Femur (tissue), 1 donor: ENCODE results near the gene IRF2BPL.

ENCODE experiments used
- DNase-seq: peaks from one replicate; pipeline ENCODE4 v3.0.0-alpha.2; 2017

The IRF2BPL gene

DNA sequence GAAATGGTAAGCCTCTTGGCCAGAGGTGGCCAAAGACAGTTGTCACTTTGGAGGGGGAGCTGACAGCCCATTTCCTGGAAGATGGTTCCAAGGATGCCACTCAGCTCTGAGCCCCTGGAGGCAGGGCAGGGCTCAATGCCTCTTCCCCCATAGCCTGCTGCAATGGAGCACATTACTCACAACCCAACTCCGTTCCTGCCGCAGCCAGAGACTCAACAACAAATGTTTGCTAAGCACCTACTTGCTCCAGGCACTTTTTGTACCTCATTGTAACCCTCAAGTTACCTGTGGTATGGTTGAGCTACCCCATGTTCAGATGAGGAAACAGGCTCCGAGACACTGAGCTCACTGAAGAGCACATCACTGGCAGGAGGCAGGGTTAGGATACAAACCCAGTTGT, 19.5 kb downstream of the IRF2BPL start:
- DNase-seq: no peak

DNA sequence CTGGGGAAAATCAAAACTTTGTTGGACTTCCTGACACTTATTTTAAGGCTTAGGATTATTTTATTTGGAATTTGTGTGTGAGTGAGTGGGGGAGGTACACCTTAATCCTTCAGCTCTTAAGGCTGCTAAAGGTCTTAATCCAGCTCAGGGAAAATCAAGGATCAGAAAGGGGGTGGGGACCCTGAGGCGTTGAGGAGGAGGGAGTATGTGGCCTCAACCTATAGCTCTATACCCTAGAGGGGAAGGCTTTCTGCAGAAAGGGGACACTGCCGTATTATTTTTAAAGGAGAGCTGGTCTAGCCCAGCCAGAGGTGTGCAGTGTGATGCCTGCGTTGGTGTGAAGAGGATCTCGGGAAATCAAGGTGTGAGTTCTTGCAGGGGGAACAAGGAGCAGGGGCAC, 20.0 kb downstream of the IRF2BPL start:
- DNase-seq: no peak

DNA sequence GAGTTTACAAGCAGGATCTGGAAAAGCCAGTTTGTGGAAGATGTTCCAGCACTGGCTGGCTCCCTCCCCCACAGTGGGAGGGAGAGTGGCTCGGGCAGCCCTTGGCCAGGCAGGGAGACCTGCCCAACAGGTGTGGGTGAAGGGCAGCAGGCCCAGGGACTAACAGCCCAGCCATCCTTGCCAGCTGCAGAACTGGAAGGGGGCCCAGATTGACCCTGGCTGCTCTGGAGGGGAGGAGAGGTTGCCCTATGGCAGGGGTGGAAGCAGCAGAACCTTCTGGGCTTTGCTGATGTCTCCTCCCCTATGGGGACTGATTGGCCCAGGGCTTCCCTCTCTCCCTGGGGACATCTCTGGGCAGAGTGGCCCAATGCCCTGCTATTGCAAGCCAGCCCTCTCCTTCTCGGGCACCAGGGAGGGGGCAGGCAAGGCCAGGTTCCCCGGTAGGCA, 20.5 kb downstream of the IRF2BPL start:
- DNase-seq: no peak

DNA sequence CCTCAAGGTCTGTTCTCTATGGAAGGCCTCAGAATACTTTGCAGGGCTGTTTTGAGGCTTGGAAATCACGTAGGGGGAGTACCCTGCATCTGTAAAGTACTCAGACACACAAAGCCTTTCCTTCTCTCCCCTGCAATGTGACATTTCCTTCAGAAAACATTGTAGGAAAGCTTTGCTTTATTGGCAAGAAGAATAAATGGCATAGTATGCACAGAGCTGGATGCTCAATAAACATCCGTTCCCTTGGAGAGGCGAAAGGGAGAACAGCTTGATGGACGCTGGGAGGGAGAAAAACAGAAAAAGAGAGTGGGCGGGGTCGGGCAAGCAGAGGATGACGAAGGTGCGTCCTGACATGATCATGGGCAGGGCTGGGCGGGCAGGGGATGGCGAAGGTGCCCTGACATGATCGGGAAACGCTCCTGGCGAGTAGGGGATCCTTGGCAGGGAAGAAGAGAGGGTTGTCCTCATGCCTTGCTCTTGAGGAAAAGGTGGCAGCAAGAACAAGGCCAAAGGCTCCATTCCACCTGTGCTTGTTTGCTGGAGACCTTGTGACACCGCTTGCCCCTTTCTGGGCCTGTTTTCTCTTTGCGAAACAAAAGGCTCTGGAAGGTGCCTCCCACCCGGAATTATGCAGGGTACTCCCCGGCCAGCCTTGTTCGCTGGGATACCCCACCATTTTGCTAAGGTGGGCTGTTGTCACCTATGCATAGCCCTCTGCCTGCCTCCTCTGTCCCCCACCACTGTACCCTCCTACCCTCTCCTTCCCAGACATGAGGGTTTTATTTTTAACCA, 21.1 kb downstream of the IRF2BPL start:
- DNase-seq: no peak

DNA sequence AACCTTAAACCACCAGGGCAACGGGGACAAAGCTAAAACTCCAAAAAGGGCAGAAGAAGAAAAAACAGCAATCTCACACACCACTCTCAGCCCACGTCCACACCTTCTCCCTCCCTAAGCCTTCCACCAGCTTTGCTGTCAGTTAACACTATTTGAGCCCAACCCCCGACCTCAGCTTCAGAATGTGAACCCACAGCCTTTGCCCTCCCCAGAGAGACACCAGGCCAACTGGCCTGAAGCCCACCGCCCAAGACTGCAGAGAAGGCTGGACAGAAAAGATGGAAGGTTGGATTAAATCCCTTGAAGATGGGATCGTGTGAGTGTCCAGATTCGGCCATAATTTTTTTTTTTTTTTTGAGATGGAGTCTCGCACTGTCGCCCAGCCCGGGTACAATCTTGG, 22.4 kb downstream of the IRF2BPL start:
- DNase-seq: no peak

DNA sequence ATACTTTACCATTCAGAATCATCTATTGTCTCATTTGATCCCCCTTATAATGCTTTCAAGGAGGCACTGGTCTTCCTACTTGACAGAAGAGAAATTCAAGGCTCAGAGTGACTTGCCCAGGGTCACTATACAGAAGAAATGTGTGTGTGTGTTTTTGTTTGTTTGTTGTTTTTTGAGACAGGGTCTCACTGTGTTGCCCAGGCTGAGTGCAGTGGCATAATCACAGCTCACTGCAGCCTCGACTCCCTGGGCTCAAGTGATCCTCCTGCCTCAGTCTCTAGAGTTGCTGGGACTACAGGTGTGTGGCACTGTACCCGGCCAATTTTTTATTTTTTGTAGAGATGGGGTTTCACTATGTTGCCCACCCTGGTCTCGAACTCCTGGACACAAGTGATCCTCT, 22.9 kb downstream of the IRF2BPL start:
- no peak for DNase-seq

DNA sequence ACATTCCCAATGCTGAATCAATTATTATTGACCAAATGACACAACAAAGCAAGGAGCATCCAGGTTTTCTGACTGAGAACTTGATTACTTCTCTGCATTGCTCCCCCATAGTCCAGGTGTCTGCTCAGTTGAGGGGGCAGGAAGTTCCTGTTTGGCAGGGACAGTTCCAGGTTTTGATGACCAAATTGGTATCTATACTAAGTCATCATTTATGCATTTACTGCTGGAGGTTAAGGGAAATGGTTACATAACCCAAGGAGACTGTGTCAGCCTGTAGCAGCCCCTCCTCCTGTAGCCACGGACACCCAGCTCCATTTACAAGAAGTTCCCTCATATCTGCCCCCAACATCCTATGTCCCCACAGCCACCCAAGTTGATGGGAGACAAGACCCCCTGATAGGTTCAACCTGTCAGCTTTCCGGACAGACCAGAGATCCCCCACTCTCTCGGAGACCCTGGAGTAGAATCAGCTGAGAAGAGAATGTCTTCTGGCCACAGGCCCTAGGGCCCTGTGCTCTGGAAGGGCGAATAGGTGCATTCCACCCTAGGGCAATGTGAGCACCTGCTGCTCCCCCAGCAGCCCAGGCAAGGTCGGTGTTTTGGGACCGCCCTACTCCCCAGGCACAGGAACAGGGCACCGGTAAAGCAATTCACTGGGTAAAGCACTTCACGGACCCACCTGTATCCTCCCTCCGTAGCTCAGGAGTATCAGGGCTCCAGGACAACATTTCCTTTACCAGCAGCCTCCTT, 23.6 kb downstream of the IRF2BPL start:
- DNase-seq: no peak

DNA sequence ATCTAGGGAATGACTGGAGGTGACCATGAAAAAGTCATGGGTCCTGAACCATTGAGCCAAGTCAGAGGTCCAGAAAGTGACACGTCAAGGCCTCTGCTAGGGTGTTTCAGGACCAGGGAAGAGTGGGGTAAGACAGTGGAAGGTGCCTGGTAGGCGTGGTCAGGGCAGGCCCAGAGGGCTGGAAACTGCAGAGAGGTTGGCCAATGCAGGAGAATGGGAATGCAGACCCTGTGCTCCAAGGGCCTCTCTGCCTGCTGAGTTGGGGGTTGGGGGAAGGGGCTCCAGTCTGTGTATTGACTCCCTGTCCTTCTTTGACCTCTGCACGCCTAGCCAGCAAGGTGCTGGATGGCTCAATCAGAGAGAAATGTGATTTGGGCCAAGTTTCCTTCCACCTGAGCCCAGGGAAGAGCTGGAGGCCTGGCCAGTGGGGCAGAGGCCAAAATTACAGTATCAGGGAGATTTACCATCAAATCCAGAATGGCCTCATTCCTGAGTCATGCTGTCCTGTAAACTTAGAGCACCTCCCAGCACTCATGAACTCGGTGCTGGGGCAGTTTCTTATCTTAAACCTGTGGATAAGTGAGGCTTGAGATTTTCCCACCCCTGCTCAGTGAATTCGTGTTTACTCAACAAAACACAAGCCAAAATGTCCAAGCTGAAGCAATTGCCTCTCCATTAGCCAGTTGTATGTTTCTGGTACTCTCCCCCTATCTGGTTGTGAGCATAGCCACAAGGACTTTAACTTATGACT, 24.4 kb downstream of the IRF2BPL start:
- DNase-seq: no peak

DNA sequence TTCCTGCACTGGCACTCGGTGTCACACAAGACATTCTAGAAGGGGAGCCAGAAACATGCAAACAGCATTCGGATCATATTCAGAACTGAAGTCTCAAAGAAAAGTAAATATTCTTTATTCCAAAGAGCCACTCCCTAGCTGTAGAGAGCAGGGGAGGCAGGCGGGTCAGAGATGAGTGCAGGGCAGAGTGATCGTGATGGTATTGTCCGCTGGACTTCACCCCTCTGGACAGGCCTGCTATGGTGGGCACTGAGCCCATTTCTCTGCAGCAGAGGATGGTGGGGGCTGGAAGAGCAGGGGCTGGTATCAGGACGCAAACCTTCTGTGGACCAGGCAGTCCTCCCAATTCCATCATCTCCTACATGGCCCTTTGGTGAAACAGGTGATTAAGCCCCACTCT, 25.6 kb downstream of the IRF2BPL start:
- DNase-seq: no peak

DNA sequence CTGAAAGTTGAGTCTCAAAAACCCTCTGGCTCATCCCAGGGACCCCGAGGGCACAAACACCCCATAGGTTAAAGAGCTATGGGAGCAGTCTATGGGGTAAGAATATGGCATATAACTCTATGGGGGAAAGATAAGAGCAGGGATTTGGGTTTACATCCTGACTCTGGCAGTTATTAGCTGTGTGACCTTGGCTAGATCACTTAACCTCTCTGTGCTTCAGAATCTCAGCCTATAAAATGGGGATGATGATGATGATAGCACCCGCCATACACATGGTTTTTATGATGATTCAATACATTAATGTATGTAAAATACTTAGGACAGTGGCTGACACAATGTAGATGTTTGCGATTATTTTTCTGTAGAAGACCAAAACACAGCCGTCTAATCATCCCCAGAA, 26.2 kb downstream of the IRF2BPL start:
- DNase-seq: no peak

DNA sequence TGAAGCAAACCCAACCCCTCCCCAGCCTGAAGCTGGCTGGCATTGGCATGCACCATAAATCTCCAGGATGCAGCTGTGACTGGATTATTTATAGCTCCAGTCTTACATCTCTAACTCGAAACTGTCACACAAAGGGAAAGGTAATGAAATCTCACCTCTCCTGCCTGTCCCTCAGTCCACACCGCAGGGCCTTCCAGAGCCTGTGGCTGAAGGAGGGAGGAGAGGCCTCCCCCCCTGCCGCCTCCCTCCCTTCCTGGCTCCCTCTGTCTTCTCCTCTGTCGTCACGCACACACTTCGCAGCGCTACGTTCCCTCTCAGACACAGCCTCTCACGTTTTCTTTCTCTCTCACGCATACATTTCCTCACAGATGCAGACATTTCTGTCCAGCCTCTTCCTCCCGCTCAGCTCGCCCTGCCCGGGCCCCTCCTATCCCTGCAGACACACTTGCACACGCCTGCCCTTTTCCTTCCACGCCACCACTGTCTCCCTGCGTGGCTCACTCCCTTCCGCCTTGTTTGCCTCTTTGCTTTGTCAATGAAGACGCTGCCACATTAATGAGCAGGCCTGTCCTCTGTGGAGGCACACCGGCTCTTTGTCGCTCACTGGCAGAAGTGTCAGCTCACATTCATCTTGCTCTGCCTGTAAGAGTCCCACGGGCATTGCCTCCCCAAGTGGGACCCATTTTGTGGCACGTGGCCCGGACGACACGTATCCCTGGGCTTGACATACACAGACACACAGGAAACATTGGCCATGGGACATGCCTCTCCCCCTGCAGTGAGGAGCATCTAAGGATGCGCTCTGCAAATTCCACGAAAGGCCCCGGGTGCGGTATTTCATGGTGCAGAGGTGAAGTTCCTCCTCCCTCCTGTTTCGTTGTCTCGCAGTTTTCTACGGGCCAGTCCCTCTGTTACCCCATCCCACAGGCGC, 27.9 kb downstream of the IRF2BPL start:
- peak; percentile 73 for DNase-seq

DNA sequence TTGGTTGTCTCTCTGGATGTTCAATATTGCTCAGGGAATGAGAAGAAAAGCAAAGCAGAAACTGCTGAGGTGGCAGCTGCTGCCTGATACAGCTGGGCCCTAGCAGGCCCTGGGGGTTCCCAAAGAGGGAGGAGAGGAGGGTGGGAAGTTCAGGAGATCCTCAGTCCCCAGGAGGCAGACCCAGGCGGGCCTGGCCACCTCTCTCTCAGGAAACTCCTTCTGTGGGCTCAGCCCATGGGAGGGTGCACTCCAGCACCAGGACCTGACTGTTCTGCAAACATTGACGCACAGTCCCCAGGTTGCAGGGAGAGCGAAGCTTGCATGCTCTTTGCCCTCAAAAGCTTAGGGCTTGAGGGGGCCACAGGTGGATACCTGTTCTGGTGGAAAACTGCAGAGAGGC, 29.6 kb downstream of the IRF2BPL start:
- DNase-seq: no peak

DNA sequence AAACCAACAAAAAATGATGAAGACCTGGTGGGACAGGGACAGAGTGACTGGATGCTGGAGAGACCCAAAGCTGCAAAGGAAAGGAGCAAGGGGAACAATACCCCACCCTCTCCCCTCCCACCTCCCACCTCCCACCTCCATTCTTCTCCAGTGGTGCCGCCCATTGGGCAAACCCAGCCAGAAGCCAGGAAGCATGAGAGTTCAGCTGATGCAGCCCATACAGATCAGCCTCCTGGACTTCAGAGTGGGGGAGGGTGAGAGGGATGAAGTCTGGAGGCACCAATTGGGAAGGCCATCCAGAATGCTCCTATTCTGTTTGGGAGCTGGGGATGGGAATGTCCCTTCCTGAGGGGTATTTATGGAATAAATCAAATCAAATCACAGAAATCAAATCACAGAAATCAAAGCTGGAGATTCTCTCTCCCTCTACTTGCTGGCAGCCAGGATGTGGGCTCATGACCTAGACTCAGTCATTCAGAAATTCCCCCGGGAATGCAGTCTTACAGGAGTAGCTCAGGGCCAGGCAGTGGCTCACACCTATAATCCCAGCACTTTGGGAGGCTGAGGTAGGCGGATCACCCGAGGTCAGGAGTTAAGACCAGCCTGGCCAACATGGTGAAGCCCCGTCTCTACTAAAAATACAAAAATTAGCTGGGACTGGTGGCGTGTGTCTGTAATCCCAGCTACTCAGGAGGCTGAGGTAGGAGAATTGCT, 31.1 kb downstream of the IRF2BPL start:
- peak; percentile 10 for DNase-seq

DNA sequence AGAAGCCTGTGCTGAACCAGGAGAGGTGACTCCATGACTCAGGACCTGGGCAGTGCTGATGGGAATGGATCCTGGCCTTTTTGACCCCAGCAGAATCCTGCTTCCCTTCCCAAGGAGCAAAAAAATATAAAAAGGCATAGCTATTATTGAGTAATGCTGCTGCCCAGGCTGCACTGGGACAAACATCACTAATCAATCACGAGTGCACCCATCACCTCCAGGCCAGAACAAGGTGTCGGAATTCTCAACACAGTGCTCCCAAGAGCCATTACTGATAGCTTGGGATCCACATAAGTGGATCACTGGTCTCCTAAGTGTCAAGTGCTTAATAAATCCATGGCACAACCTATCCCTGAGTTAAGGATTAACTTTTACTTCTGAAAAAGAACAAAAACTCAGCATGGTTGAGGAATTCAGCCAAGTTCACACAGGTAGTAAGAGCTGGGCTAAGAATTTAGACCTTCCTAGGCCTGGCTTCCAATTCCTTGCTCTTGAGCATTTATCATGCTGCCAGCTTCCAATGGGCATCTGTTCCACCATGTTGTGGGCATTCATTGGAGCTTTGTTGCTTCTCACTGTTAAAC, 31.9 kb downstream of the IRF2BPL start:
- no peak for DNase-seq

DNA sequence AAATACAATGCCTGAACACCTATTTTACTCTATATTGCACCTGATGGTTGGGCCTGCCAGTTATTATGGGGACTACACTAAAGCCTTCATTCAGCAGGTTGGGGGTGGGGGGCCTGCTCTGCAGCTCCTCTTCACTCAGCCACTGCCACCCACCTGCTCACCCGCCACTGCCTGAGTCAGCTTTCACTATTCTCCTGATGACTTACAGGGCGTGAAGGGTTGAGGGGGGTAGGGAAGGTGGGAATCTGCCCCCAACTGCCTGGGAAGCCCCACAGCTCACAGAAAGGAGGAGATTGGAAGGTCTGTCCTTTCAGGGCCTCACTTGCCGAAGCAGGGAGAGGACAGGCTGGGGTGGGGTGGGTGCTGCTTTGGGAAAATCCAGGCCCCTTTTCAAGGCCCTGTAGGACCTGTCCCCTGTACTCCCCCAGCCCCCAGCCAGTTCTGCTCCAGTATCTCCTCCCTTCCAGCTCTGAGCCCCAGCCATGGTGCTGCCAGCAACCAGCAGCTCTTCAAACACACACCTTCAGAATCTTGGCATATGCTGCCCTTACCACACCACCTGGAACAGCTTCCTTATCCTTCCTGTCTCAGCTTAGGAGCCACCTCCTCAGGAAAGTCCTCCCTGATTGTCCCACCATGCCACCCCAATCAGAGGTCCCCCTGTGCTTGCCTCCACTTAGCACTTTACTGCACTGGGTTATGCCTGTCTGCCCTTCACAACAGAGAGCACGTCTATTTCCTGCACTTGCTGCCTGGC, 33.1 kb downstream of the IRF2BPL start:
- no peak for DNase-seq

DNA sequence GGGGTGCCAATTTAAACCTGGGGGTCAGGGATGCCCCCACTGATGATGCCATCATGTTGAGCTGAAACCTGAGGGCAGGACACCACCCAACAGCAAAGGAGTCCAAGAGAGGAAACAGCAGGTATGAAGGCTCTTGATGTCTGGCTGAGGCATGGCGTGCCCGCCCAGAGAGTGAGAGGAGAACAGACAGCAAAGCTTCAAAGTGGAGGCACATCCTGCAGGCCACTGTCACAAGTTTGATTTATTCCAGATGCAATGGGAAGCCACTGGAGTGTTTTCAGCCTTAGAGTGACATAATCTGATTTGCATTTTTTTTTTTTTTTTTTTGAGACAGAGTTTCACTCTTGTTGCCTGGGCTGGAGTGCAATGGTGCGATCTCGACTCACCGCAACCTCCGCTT, 34.8 kb downstream of the IRF2BPL start:
- no peak for DNase-seq

DNA sequence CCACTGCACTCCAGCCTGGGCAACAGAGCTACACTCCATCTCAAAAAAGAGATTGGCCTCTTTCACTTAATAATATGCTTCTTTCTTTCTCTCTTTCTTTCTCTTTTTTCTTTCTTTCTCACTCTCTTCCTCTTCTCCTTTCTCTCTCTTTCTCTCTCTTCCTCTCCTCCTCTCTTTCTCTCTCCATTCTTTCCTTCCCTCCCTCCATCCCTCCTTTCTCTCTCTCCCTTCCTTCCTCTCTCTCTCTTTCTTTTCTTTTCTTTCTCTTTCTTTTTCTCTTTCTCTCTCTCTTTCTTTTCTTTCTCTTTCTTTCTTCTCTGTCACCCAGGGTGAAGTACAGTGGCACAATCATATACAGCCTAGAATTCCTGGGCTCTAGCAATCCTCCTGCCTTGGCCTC, 38.4 kb downstream of the IRF2BPL start:
- DNase-seq: no peak

DNA sequence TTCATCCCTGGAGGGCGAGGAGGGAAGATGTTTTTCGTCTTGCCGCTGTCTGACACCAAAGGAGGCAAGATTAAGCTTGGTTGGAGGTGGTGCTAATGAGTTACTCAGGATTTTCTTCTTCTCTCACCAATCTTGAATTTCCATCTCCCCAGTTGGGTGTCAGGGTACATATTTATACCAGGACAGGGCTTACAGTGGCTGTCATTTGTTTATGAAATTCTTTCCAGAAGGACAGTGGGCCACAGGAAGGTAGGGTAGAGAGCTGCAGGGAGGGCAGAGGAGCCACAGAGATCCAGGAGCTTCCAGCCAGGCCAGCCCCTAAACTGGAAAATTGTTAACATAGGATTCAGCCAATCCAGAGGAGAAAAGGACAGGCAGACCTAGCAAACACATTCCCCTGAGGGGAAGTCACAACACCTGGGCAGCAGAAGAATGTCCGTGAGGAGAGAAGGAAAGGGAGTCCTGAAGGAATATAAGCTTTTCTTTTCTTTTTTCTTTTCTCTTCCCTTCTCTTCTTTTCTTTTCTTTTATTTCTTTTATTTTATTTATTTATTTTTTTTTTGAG, 40.5 kb downstream of the IRF2BPL start:
- no peak for DNase-seq

DNA sequence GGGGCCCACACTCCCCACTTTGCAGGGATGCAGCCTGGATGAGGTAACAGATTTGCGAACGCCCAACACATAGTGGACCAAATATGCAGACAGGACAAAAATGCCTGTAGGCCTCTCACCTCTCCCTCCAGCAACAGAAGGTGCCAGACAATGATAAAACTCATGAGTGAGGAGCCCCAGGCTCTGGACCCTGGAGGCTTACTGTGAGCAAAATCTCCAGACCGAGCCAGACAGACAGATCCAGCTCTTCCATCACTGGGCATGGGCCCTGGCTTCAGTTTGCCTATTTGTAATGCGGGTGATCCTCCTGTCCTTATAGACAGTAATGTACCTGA, 42.3 kb downstream of the IRF2BPL start:
- DNase-seq: no peak

DNA sequence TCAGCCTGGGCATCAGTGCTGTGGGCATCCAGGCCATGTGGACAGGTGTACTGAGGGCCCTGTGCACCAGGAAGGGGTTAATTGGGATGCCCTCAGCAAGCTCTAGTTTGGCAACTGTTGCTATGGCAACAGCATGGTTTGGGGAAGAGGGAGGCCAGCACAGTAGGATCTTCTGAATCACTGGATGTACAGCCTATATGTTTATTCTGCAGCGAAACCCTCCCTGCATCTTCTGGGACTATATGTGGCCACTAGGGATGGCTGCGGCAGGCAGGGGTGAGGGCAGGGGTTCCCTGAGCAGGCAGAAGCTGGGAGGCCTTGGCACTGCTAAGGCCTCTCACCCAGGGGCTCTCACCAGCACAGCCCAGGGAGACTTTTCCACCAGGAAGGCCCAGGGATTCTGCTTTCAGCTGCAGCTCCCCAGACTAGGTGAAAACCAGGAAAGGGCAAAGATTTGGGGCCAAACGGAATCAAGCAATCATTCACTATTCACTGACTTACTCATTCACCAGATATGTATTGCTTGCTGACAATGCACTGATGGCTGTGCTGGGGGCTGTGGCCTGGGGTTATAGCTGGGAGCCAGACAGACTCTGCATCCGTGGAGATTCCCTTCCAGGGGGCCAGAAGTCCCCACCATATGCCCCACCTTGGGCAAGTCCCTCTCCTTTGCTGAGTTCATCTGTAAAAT, 42.8 kb downstream of the IRF2BPL start:
- DNase-seq: no peak
